Right kidney (tissue), 1 donor: ENCODE measurements around the gene SH3BGR.
"Not testable (repeated sequence)": the region's sequence is repeated elsewhere in the genome, so short reads cannot be mapped to it uniquely, and the experiment has no call there.

Experiments
- DNase-seq: peaks from one replicate; pipeline ENCODE4 v3.0.0-alpha.2; 2016

SH3BGR gene

DNA sequence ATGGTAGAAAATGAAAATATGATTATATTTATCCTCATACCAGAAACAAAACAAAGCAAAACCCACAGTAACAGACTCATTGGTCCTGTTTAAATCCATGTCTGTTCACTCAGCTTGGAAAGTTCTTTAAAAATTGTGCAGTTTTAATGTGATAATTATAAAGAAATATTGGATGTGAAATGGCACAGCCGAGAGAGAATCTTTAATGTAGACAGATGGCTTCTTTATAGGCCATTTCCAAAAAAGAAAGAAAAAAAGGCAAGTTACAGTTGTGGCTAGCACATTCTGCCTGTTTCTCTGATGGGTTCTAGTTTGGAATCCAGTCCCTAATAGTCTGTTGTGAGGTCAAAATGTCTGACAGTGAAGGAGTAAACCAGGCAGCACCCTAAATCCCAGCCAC is 62.0 kb downstream of the SH3BGR start:
- no peak for DNase-seq

DNA sequence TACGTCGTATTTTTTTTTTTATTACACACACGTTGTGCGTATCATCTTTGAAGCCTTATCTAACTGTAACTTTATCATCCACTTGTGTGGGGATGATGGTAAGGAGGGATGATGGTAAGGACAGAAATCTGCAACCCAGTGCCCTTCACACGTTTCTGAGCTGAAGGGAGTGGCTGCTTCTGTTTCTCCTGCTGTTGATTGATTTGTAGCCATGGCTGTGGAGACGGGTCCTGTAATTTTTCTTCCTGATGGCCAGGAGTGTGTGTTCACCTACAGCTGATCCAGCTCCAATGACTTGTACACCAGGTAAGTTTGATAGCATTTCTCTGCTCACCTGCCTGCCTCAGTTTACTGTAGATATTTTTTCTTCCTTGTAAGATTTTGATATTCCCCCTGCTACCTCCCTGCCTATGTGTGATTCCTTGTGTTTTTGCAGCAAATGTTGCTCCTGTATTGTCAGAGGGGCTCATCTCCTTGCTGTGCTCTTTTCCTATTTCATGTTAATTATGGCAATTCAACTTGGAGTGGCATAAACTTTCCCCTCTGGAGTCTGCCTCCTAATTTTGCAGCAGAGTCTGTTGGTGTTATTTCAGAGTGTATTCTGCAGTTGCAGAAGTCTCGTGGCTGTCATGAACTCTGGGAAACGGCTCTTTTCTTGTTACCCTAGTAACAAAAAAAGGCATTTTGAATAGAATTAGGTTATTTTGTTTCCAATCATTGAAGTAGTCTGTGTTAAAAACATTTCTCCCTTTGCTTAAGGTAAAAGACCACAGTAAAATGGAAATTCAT is 64.1 kb downstream of the SH3BGR start:
- DNase-seq = no peak

- peak; percentile 47 for DNase-seq
Observed at GRCh38 chr21:39518055-39518846, 66.5 kb downstream of the SH3BGR start.

GRCh38 chr21:39518847-39519210 is 67.1 kb downstream of the SH3BGR start:
- no peak for DNase-seq

- no peak for DNase-seq
Observed at GRCh38 chr21:39519835-39520234, 68.1 kb downstream of the SH3BGR start.

DNA sequence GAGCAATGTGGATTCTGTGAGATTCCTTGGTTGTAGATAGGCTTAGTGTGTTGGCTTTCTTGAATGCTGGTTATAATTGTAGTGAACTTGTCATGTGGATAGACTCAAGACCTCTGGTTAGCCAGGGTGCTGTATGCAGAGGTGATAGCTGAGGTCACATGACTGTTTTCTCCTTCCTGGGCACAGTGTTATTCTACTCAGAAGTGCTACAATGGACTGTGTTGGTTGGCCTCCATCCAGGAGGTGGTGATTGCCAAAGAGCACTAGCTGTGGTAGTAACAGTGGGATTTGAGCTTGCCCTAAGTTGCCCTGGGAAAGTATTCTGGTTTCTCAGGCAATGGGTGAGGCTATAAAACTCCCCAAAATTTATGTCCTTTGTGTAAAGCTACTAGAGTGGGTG is 71.6 kb downstream of the SH3BGR start:
- DNase-seq = no peak

GRCh38 chr21:39523915-39524314 is 72.1 kb downstream of the SH3BGR start:
- no peak for DNase-seq

DNA sequence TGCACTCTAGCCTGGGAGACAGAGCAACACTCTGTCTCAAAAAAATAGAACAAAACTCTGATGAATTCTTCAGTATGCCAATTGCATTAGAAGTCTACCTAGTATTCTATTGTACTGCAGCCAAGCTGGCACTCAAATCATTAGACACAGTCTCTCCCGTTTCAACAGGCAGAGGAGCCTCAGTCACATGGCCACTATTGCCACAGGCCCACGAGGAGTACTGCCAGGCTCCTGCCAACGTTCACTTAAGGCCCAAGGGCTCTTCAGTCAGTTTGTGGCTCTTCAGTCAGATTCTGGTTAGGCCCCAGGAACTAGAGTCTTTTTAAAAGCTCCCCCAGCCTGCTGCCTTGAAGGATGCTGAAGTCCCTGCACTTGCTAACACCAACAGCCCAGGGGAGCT is 73.4 kb downstream of the SH3BGR start:
- no peak for DNase-seq

DNA sequence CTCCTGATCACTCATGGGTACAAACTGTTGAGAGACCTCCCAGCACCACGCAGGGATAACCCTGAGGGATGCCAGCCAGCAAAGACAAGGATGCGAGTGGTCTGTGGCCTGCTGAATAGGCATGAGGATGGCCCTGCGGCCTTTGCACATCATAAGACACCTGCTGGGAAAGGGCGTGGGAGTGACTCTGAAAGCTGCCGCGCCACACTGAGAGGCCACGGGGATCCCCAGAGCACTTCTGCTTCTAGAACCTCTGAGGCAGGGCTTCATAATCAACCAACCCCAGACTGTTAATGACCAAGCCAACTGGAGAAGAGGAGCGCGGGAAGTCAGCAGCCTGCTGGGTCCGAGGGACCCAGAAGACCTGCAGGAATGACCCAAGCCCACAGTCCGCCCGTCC is 73.8 kb downstream of the SH3BGR start:
- DNase-seq = no peak

GRCh38 chr21:39527067-39527595 is 75.4 kb downstream of the SH3BGR start:
- DNase-seq = no peak

DNA sequence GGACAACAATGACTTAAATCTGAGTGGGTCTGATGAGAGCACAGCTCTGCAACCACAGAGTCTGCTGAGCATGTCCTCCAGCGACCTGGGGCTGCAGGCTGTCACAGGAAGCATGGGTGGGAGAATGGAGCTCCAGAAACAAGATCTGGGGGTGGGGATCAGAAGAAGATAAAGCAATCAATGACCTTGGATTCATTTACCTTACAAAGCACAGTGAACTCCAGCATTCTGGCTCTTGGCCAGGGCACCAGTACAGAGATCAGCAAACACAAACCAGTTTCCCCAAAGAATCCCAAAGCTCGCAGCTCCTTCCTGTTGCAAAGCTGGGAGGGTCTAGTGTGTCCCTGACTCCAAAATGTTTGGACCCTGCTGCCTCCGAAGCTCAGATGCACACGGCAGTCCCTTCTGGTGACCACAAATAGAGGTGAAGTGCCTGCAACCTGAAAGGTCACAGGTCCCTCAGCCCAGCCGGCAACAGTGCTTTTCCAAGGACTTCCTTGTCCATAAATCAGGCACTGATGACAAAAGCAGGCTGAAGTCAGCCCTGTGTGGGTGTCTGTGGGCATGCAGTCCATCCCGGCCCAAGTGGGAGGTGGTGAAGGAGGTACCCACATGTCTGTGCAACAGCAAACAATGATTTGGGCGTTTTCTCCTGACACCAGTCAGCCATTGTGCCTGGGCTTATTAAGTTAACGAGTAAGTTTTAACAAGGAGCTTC is 76.1 kb downstream of the SH3BGR start:
- peak; percentile 15 for DNase-seq

DNA sequence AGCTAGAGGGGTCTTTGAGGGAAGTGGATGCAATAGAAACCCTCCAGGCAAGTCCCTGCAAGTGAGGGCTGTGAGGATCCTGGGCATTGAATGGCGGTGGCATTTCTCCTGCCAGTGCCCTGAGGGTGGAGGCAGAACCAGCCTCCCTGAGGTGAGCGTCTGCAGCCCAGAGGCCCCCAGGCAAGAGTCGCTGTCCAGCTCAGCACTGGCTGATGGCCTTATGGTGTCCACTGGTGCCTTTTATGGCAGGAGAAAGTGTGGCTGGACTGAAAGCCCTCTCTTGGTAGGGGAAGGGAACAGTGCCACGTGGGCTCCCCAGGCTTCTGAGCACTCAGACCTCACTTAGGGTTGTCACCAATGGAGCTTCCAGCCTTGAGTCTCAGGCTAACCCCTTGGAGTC is 77.3 kb downstream of the SH3BGR start:
- DNase-seq = no peak

DNA sequence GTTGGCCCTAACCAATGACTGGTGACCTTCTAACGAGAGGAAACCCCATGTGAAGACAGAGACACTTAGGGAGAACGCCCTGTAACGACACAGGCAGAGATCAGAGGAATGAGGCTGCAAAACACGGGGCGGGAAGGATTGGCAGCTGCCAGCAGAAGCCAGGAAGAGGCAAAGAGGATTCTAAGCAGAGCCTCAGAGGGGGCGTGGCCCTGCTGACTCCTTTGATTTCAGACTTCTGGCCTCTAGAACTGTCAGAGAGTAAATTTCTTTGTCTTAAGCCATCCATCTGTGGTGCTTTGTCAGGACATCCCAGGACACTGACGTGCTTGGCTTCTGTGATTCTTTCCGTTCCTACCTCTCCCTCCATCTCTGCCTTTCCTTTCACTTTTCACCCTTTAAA is 79.3 kb downstream of the SH3BGR start:
- DNase-seq = no peak

GRCh38 chr21:39531840-39532239 is 80.1 kb downstream of the SH3BGR start:
- no peak for DNase-seq

- DNase-seq = no peak
Observed at GRCh38 chr21:39533545-39534380, 82.0 kb downstream of the SH3BGR start.

DNA sequence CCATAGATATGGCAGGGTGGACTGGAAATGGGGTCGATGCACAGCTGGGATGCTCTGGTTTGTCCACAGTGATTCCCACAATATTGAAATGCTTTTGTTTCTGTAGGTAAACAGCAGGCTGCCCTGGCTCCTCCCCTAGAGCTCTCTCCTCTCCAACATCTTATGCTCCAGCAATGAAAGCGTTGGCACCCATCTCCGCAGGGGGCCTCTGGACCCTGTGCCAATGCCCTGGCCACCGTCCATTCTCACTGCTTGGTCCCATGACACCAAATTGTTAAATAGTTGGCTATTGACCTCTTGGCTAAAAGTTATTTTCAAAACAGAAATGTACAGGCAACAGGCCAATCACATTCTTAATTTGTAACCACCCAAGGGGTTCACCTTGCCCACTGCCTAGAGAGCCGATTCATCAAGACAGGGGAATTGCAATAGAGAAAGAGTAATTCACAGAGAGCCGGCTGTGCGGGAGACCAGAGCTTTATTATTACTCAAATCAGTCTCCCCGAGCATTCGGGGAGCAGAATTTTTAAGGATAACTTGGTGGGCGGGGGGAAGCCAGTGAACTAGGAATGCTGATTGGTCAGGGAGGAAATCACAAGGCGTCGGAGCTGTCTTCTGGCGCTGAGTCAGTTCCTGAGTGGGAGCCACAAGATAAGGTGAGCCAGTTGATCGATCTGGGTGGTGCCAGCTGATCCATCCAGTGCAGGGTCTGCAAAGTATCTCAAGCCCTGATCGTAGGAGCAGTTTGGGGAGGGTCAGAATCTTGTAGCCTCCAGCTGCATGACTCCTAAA is 84.1 kb downstream of the SH3BGR start:
- no peak for DNase-seq

GRCh38 chr21:39536835-39537234 is 85.1 kb downstream of the SH3BGR start:
- no peak for DNase-seq

DNA sequence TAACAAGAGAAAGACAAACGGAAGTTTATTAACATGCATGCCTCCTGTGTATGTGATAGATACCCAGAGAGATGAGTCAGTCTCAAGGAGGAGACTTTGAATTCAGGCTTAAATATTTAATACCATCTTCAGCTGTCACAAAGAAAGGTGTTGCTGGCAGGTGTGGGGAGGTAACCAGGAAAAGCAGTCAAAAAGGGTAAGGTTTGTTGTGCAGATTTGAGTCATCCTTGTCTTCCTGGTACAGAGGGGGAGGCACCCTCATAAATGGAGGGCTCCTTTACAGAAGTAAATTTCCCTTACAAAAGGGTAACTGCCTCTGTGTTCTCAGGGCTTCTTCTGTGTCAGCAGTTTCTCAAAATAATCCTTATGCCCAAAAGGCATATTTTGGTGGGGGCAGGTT is 85.8 kb downstream of the SH3BGR start:
- DNase-seq = no peak

- DNase-seq = no peak
Observed at GRCh38 chr21:39538453-39539042, 86.8 kb downstream of the SH3BGR start.

GRCh38 chr21:39540367-39540766 is 88.6 kb downstream of the SH3BGR start:
- not testable (repeated sequence) for DNase-seq

DNA sequence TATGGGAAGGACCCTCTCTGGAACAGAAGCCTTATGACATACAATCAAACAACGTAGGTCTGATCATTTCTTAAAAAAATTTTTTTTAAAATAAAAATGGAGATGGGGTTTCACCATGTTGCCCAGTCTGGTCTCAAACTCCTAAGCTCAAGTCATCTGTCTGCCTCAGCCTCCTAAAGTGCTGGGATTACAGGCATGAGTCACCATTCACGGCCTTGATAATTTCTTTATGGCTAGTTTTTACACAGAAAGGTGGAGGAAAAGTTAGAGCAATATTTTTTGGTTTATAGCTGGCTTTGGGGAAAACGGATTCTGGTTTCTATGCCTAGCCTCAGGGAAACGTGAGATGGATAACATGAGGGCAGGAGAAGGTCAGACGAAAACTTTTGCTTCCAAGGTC is 91.0 kb downstream of the SH3BGR start:
- no peak for DNase-seq
